Measurements from ENCODE around the gene CFAP97D2. TPM values are rescaled to one million over a fixed set of nuclear protein-coding genes. Genes with fewer than 3 reads are reported as not detected.

The CFAP97D2 gene
- total RNA-seq, 1 donor from 2014 or later: not detected

DNA sequence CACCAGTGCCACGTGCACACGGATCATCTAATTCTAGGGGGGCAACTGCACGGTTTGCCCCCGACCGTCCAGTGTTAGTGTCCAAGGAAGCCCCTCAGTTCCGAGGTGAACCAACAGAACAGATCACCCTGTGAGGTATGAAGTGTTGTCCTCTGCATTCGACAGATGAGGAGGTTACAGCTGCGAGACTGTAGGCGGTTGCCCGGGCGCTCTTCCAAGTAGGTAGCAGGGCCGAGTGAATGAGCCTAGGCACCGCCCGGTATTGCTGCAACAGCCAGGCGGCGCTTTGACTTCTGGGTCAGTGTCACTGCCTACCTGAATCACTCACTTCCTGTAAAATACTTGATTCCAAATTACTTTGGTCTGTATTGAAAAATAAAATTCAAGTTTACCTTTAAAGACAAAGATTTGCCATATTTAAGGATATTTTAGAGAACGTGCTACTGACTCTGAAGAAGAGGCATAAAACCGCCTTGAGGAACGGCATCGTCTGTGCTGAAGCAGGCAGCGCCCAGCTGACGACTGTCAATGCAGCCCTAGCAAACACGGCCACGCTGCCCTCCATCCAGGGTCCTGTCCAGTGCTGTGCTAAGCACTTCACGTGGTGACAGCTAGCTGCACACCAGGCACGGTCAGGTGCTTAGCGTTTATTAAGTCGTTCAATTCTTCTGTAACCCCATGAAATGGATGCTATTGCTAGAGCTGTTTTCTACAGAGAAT lies 27.3 kb upstream of the CFAP97D2 start:
- ChIA-PET POLR2A (no interaction called here), CTCF (interaction anchor here (0.9 kb wide), 1 partner anchor 9 kb away, joined by 5 read pairs; no protein-coding TSS in a partner anchor)
- no peaks in the 10 kb centered on the region for H3K36me3 Mint-ChIP-seq (ENCODE audit: low read depth)
- H3K4me1 Mint-ChIP-seq: peaks cover 39% of the 10 kb centered on the region
- H3K4me3 Mint-ChIP-seq: no peak overlapping the region
- no peaks in the 10 kb centered on the region for H3K9me3 Mint-ChIP-seq
- intact Hi-C loops (cut with micrococcal nuclease): no loop called here
- ATAC-seq (ENCODE audit: low read depth) (no peak), DNase-seq (no peak)
- H3K27ac Mint-ChIP-seq: no peak overlapping the region
- TF ChIP-seq, protein P1, sequence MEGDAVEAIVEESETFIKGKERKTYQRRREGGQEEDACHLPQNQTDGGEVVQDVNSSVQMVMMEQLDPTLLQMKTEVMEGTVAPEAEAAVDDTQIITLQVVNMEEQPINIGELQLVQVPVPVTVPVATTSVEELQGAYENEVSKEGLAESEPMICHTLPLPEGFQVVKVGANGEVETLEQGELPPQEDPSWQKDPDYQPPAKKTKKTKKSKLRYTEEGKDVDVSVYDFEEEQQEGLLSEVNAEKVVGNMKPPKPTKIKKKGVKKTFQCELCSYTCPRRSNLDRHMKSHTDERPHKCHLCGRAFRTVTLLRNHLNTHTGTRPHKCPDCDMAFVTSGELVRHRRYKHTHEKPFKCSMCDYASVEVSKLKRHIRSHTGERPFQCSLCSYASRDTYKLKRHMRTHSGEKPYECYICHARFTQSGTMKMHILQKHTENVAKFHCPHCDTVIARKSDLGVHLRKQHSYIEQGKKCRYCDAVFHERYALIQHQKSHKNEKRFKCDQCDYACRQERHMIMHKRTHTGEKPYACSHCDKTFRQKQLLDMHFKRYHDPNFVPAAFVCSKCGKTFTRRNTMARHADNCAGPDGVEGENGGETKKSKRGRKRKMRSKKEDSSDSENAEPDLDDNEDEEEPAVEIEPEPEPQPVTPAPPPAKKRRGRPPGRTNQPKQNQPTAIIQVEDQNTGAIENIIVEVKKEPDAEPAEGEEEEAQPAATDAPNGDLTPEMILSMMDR (IDR thresholded peaks at IDR 0.05): no peak
- peaks cover 5% of the 10 kb centered on the region for H3K27me3 Mint-ChIP-seq

DNA sequence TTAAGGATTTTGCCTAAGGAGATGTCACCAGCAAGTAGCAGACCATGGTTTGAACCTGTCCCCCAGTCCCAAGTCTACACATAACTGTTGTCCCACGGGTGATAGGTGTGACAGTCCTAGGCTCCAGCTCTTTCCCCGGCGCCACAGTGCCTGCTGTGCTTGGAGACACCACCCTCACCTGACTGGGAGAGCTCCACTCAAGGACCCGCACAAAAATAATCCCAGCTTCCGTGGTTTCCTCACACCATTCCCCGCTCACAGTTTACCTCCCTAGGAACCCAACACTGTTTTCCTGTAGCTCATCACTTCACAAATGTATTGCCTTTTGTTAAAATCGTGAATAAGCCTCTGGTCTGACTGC lies 26.8 kb upstream of the CFAP97D2 start:
- Mint-ChIP-seq H3K36me3 (ENCODE audit: low read depth) (no peaks in the 10 kb centered on the region), H3K4me3 (no peak overlapping the region), H3K4me1 (peaks cover 41% of the 10 kb centered on the region), H3K9me3 (no peaks in the 10 kb centered on the region), H3K27me3 (peaks cover 5% of the 10 kb centered on the region), H3K27ac (no peak overlapping the region)
- CTCF ChIA-PET: interaction anchor here (0.9 kb wide), 1 partner anchor 9 kb away, joined by 5 read pairs; no protein-coding TSS in a partner anchor
- TF ChIP-seq, protein P1 (IDR thresholded peaks at IDR 0.05): no peak
- POLR2A ChIA-PET: no interaction called here
- ATAC-seq (ENCODE audit: low read depth) (no peak), DNase-seq (no peak)
- intact Hi-C loops (cut with micrococcal nuclease): no loop called here

DNA sequence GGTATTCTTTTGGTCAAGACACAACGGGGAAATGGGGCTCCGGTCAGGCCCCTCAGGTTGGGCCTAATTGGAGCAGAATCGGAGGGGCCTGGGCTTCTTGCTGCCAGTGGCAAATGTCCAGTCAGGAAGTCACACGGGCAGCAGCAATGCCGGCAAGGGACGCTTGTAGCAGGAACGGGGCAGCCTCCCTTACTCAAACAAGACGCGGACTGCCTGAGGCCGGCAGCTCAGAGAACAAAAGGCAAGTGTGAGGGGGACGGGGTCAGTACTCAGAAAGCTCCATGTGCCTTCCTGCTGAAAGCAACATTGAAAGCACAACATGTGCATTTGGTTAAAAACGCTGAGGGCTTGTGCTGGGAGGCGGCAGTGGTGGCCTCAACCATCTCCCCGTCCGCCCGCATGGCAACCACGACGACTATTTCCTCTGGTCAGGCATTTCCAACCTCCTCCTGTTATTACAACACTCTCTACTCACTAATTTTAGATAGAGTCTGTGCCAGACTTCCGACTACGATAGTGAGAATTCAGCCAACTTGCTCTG lies 26.2 kb upstream of the CFAP97D2 start:
- DNase-seq (no peak), ATAC-seq (ENCODE audit: low read depth) (no peak)
- H3K4me3 Mint-ChIP-seq: no peak overlapping the region
- H3K4me1 Mint-ChIP-seq: peaks cover 43% of the 10 kb centered on the region
- ChIA-PET POLR2A (no interaction called here), CTCF (no interaction called here)
- H3K27me3 Mint-ChIP-seq: peaks cover 5% of the 10 kb centered on the region
- no peak overlapping the region for H3K27ac Mint-ChIP-seq
- H3K9me3 Mint-ChIP-seq: no peaks in the 10 kb centered on the region
- TF ChIP-seq, protein P1 (IDR thresholded peaks at IDR 0.05): no peak
- intact Hi-C loops (cut with micrococcal nuclease): no loop called here
- H3K36me3 Mint-ChIP-seq (ENCODE audit: low read depth): no peaks in the 10 kb centered on the region

DNA sequence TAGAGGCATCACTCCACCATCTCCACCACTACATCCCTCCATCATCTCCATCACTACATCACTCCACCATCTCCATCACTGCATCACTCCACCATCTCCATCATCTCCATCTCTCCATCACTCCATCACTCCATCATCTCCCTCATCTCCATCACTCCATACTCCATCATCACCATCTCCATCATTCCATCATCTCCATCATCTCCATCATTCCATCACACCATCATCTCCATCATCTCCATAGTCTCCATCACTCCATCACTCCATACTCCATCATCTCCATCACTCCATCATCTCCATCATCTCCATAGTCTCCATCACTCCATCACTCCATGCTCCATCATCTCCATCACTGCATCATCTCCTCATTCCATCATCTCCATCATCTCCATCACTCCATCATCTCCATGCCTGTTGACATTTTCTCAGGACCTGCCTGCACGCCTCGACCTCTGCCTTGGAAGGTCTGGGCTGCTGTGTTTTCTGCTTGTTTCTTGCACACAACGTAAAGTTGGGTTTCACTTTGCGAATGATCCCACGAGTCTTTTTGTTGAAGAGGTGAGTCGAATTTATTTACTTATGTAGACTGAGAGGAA lies 25.5 kb upstream of the CFAP97D2 start:
- H3K36me3 Mint-ChIP-seq (ENCODE audit: low read depth): no peaks in the 10 kb centered on the region
- H3K4me3 Mint-ChIP-seq: no peak overlapping the region
- CTCF ChIA-PET: no interaction called here
- TF ChIP-seq, protein P1 (IDR thresholded peaks at IDR 0.05): no peak
- H3K9me3 Mint-ChIP-seq: no peaks in the 10 kb centered on the region
- H3K27ac Mint-ChIP-seq: no peak overlapping the region
- ATAC-seq (ENCODE audit: low read depth) (no peak), DNase-seq (no peak)
- intact Hi-C loops (cut with micrococcal nuclease): loop anchor here (1.0 kb wide), 1 partner anchor 7 kb away; no protein-coding TSS in a partner anchor
- POLR2A ChIA-PET: no interaction called here
- H3K4me1 Mint-ChIP-seq: peaks cover 41% of the 10 kb centered on the region
- peaks cover 5% of the 10 kb centered on the region for H3K27me3 Mint-ChIP-seq

DNA sequence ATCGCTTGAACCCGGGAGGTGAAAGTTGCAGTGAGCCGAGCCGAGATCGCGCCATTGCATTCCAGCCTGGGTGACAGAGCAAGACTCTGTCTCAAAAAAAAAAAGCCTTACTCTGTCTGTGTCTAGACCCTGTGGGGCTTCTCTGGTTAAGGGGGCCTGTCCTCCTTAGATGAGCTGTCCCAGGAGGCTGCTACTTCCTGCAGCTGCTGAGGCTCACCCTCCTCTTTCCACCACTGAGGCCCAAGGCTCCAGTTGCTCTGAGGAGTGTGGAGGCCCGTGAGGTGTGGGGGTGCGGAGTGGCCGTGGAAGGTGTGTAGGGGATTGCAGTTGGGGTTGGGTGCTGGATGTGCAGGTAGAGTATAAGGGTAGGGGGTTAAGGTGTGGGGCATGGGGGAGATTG lies 24.6 kb upstream of the CFAP97D2 start:
- TF ChIP-seq, protein P1 (IDR thresholded peaks at IDR 0.05): no peak
- ATAC-seq (ENCODE audit: low read depth): peak; percentile 74
- Mint-ChIP-seq H3K27me3 (peaks cover 5% of the 10 kb centered on the region), H3K9me3 (no peaks in the 10 kb centered on the region), H3K4me1 (peaks cover 40% of the 10 kb centered on the region), H3K4me3 (peak overlapping the region; percentile 24), H3K27ac (no peak overlapping the region), H3K36me3 (ENCODE audit: low read depth) (no peaks in the 10 kb centered on the region)
- intact Hi-C loops (cut with micrococcal nuclease): loop anchor here (1.0 kb wide), 1 partner anchor 8 kb away; no protein-coding TSS in a partner anchor
- no peak for DNase-seq
- CTCF ChIA-PET: no interaction called here
- POLR2A ChIA-PET: no interaction called here

All from activated B cell treated with CpG ODN at 0.5 μM for 24 hours (primary cell).